Vagina (tissue), 2 donors: ENCODE results near the gene MSI2.

Experiments
- CTCF ChIP-seq, 3 experiments: fragments of 450-650 bp in 2 of 3; fragments of 200-600 bp in 1 of 3; sonication (generic) in 1 of 3; IDR thresholded peaks; one replicate each; pipeline ENCODE4 v1.5.1; 2017 to 2019; ENCODE audit warnings: antibody characterized with exemption in 3 of 3, mild to moderate bottlenecking in 2 of 3, moderate library complexity in 2 of 3
- POLR2AphosphoS5 ChIP-seq, 2 donors: sonication (generic); formaldehyde crosslinking; IDR thresholded peaks; one replicate each; pipeline ENCODE4 v1.9.0; 2017; ENCODE audit warnings: antibody characterized with exemption in 2 of 2, mild to moderate bottlenecking in 2 of 2, low read depth in 1 of 2; ENCODE audit not compliant: insufficient read depth in 1 of 2

GRCh38 chr17:57512258-57512657 is 255.9 kb downstream of the MSI2 start:
- no peak for TF ChIP-seq POLR2AphosphoS5 (IDR thresholded peaks at IDR 0.05; ENCODE audit: insufficient read depth in 1 of 2, low read depth in 1 of 2)
- TF ChIP-seq CTCF (IDR thresholded peaks at IDR 0.05), result no peak
